IMR-90 (cell line): Measurements from ENCODE around the gene LAMA3. TPM values are rescaled to one million over a fixed set of nuclear protein-coding genes. Genes with fewer than 3 reads are reported as not detected.

Experiments used
- ATAC-seq: fragments of 200-7000 bp; cut with Tn5 transposase; 2 replicates; pipeline ENCODE4 v1.9.1; 2020; ENCODE audit warnings: low read depth, mild to moderate bottlenecking, moderate library complexity
- BruUV-seq: library from RNA; stranded (reverse); fragments of 400-500 nt; replicated peaks from 2 replicates; lab custom pipeline; 2021; lab: Mats Ljungman, UMichigan
- CTCF ChIA-PET: fragments of 300-600 bp; formaldehyde crosslinking; extraction: SDS; loops from one replicate; lab custom pipeline; 2021; ENCODE audit warnings: antibody characterized with exemption; lab: Yijun Ruan, JAX
- POLR2A ChIA-PET: fragments of 300-600 bp; sonication (Branson Sonifier 250); formaldehyde crosslinking; loops from one replicate; lab custom pipeline; 2022; ENCODE audit warnings: antibody characterized with exemption; ENCODE audit not compliant: unreplicated experiment; lab: Charles Lee
- DNase-seq: peaks from one replicate; pipeline ENCODE4 v3.0.0; 2013
- H2AFZ ChIP-seq: replicated peaks from 2 replicates; pipeline ENCODE3; 2013; ENCODE audit warnings: low read length, mild to moderate bottlenecking; ENCODE audit not compliant: poor library complexity
- H2AK5ac ChIP-seq: 2 replicates; pipeline ENCODE4 v1.6.1; 2013; ENCODE audit warnings: low read depth, low read length, inconsistent platforms
- H2AK9ac ChIP-seq: replicated peaks from 2 replicates; pipeline ENCODE3; 2013; ENCODE audit warnings: mild to moderate bottlenecking, low read depth, low read length, moderate library complexity; ENCODE audit not compliant: poor library complexity
- H2BK120ac ChIP-seq: 2 replicates; pipeline ENCODE4 v1.6.1; 2013; ENCODE audit warnings: low read depth, low read length, inconsistent platforms
- H2BK15ac ChIP-seq: 3 replicates; pipeline ENCODE4 v1.6.1; 2013; ENCODE audit warnings: low read depth, low read length, inconsistent platforms
- H2BK20ac ChIP-seq: 2 replicates; pipeline ENCODE4 v1.6.1; 2013; ENCODE audit warnings: low read depth, mild to moderate bottlenecking, inconsistent platforms, low read length, moderate library complexity
- H2BK5ac ChIP-seq: 2 replicates; pipeline ENCODE4 v1.6.1; 2013; ENCODE audit warnings: mild to moderate bottlenecking, low read depth, low read length, inconsistent platforms; ENCODE audit not compliant: poor library complexity, severe bottlenecking
- H3K14ac ChIP-seq: replicated peaks from 2 replicates; pipeline ENCODE4 v1.6.1; 2013; ENCODE audit warnings: low read depth, low read length, inconsistent platforms
- H3K18ac ChIP-seq: 2 replicates; pipeline ENCODE4 v1.6.1; 2013; ENCODE audit warnings: low read depth, low read length, control low read depth
- H3K23ac ChIP-seq: 2 replicates; pipeline ENCODE4 v1.6.1; 2013; ENCODE audit warnings: low read depth, low read length, inconsistent platforms
- H3K27ac ChIP-seq: 2 replicates; pipeline ENCODE4 v1.5.1; 2013; ENCODE audit warnings: mild to moderate bottlenecking, control low read depth, low read length; ENCODE audit not compliant: insufficient read depth
- H3K27me3 ChIP-seq: 2 replicates; pipeline ENCODE4 v1.6.1; 2013; ENCODE audit warnings: low read length; ENCODE audit not compliant: control insufficient read depth, insufficient read depth
- H3K36me3 ChIP-seq: 2 replicates; pipeline ENCODE4 v1.6.1; 2013; ENCODE audit warnings: low read length, mixed read lengths; ENCODE audit not compliant: control insufficient read depth, insufficient read depth
- H3K4ac ChIP-seq: 2 replicates; pipeline ENCODE4 v1.6.1; 2013; ENCODE audit warnings: low read depth, low read length, inconsistent platforms
- H3K4me1 ChIP-seq: 2 replicates; pipeline ENCODE4 v1.6.1; 2013; ENCODE audit warnings: low read length, mixed read lengths; ENCODE audit not compliant: control insufficient read depth, insufficient read depth
- H3K4me2 ChIP-seq: 2 replicates; pipeline ENCODE4 v1.6.1; 2013; ENCODE audit warnings: low read depth, mild to moderate bottlenecking, control low read depth, low read length, moderate library complexity
- H3K4me3 ChIP-seq: 2 replicates; pipeline ENCODE4 v1.5.1; 2013; ENCODE audit warnings: low read depth, mild to moderate bottlenecking, control low read depth, low read length, moderate library complexity; ENCODE audit not compliant: insufficient read depth
- H3K56ac ChIP-seq: 2 replicates; pipeline ENCODE4 v1.6.1; 2013; ENCODE audit warnings: low read length, inconsistent platforms; ENCODE audit not compliant: insufficient read depth; ENCODE audit errors: extremely low read depth
- H3K79me1 ChIP-seq, 2 experiments: 2 replicates each; pipeline ENCODE4 v1.6.1; 2013; ENCODE audit warnings: low read length in 2 of 2, inconsistent platforms in 1 of 2, low read depth in 1 of 2
- H3K9ac ChIP-seq: 2 replicates; pipeline ENCODE4 v1.6.1; 2013; ENCODE audit warnings: low read depth, low read length, control low read depth
- H3K9me1 ChIP-seq: 2 replicates; pipeline ENCODE4 v1.6.1; 2013; ENCODE audit warnings: low read length, inconsistent platforms; ENCODE audit not compliant: insufficient read depth
- H3K9me3 ChIP-seq: 2 replicates; pipeline ENCODE4 v1.6.1; 2013; ENCODE audit warnings: low read length; ENCODE audit not compliant: control insufficient read depth, insufficient read depth
- H4K20me1 ChIP-seq: 2 replicates; pipeline ENCODE4 v1.6.1; 2013; ENCODE audit warnings: low read length, inconsistent platforms; ENCODE audit not compliant: insufficient read depth
- H4K5ac ChIP-seq: 2 replicates; pipeline ENCODE4 v1.6.1; 2013; ENCODE audit warnings: mild to moderate bottlenecking, low read depth, low read length, control low read depth
- H4K8ac ChIP-seq, 2 experiments: 2 replicates each; pipeline ENCODE4 v1.6.1; 2013; ENCODE audit warnings: low read depth in 2 of 2, low read length in 2 of 2, control low read depth in 1 of 2, inconsistent platforms in 1 of 2
- H4K91ac ChIP-seq: 2 replicates; pipeline ENCODE4 v1.6.1; 2013; ENCODE audit warnings: low read depth, low read length, inconsistent platforms; ENCODE audit not compliant: insufficient read depth
- BHLHE40 ChIP-seq: fragments of 150-350 bp; IDR thresholded peaks from 2 replicates; pipeline ENCODE4 v1.6.1; 2016; ENCODE audit warnings: mild to moderate bottlenecking, low read depth, low read length
- FOS ChIP-seq: fragments of 150-350 bp; IDR thresholded peaks from 2 replicates; pipeline ENCODE4 v1.6.1; 2016; ENCODE audit warnings: low read depth, low read length
- MAFK ChIP-seq: IDR thresholded peaks from 2 replicates; pipeline ENCODE4 v1.6.1; 2012; ENCODE audit warnings: low read depth, low read length, improper control_type of control experiment
- POLR2A ChIP-seq: IDR thresholded peaks from 2 replicates; pipeline ENCODE4 v1.6.1; 2012; ENCODE audit warnings: mild to moderate bottlenecking, low read depth, low read length
- RCOR1 ChIP-seq: IDR thresholded peaks from 2 replicates; pipeline ENCODE4 v1.6.1; 2012; ENCODE audit warnings: mild to moderate bottlenecking, low read length, improper control_type of control experiment; ENCODE audit not compliant: insufficient replicate concordance
- WGBS, 2 experiments: methylation state at CpG; one replicate each; pipeline versions ENCODE4 v1.1.5 to v1.1.7; 2013; ENCODE audit warnings: missing lambda C conversion rate in 2 of 2; ENCODE audit not compliant: insufficient read length in 1 of 2; ENCODE audit errors: extremely low coverage in 2 of 2; 5-methylcytosine and 5-hydroxymethylcytosine counted together
- dilution Hi-C: fragments of 300-500 bp; cut with HindIII; formaldehyde crosslinking; loops from one replicate; pipeline ENCODE4 v1.14.3; 2018; ENCODE audit warnings: low sequenced_read_pairs; ENCODE audit not compliant: unreplicated experiment
- in situ Hi-C: fragments of 300-500 bp; cut with MboI; formaldehyde crosslinking; loops from 3 replicates; pipeline ENCODE4 v1.14.3; 2019; ENCODE audit warnings: low sequenced_read_pairs, inconsistent platforms, mixed read lengths
- intact Hi-C: fragments of 100-400 bp; cut with micrococcal nuclease; formaldehyde crosslinking; loops from 2 replicates; pipeline ENCODE4 v1.10.0; 2022
- polyA plus RNA-seq, 3 experiments: library from polyadenylated mRNA; depleted of rRNA; stranded (reverse); fragments of >200 nt; gene quantifications; 2 replicates each; pipeline ENCODE4 v1.2.3, GENCODE V29; 2012; ENCODE audit warnings: low replicate concordance in 1 of 3
- total RNA-seq: library from RNA; depleted of rRNA; stranded (reverse); fragments of >200 nt; gene quantifications from 2 replicates; pipeline ENCODE4 v1.2.3, GENCODE V29; 2012

The LAMA3 gene
- total and polyA plus RNA-seq, 2 of the 4 experiments (the other 2 are of a cell fraction) = 0.18 to 0.19 TPM

- intact Hi-C loops = no loop called here
- H2AFZ ChIP-seq = no peak overlapping the region
- no peak for TF ChIP-seq RCOR1
- TF ChIP-seq BHLHE40 = no peak
- no peak for TF ChIP-seq MAFK
- no peak for TF ChIP-seq POLR2A
- no peak for TF ChIP-seq FOS
- no peak overlapping the region for H2AK5ac ChIP-seq
- no peak overlapping the region for H2BK120ac ChIP-seq
- H2BK20ac ChIP-seq = no peak overlapping the region
- ChIA-PET CTCF (no interaction called here), POLR2A (no interaction called here)
- WGBS, 2 experiments = no CpG with 5 or more reads among the region's 3 CpGs
- no peak overlapping the region for H2BK15ac ChIP-seq
- no peak overlapping the region for H3K4me2 ChIP-seq
- H3K56ac ChIP-seq = no peak overlapping the region
- peaks cover 3% of the 10 kb centered on the region for H3K9me1 ChIP-seq
- H3K14ac ChIP-seq = no peak overlapping the region
- H3K4me3 ChIP-seq = no peak overlapping the region
- no peaks in the 10 kb centered on the region for H4K20me1 ChIP-seq
- H3K18ac ChIP-seq = no peak overlapping the region
- no peak overlapping the region for H4K91ac ChIP-seq
- no peak overlapping the region for H2BK5ac ChIP-seq
- no peaks in the 10 kb centered on the region for H3K79me1 ChIP-seq
- no peak overlapping the region for H4K5ac ChIP-seq
- H3K9ac ChIP-seq = no peak overlapping the region
- no peak overlapping the region for H2AK9ac ChIP-seq
- no peak overlapping the region for H3K23ac ChIP-seq
- dilution Hi-C loops = no loop called here
- in situ Hi-C loops = no loop called here
- no peaks in the 10 kb centered on the region for H3K9me3 ChIP-seq
- DNase-seq (no peak), ATAC-seq (no peak)
- H3K4me1 ChIP-seq = peaks cover 8% of the 10 kb centered on the region
- H4K8ac ChIP-seq = no peak overlapping the region
- no peaks in the 10 kb centered on the region for H3K36me3 ChIP-seq
- no peaks in the 10 kb centered on the region; the same call in 1 of the 2 replicates for H3K27me3 ChIP-seq
- H3K27ac ChIP-seq = no peak overlapping the region
- BruUV-seq = no TSS peak
- no peak overlapping the region for H3K4ac ChIP-seq
Observed at GRCh38 chr18:23776306-23776705, 87.1 kb downstream of the LAMA3 start.
